Endothelial cell of umbilical vein (primary cell): Measurements from ENCODE around the gene KRT76. TPM values are rescaled to one million over a fixed set of nuclear protein-coding genes. Genes with fewer than 3 reads are reported as not detected.

Experiments
- BruUV-seq: library from RNA; stranded (reverse); fragments of 400-500 nt; replicated peaks from 2 replicates; lab custom pipeline; 2021; lab: Mats Ljungman, UMichigan
- CTCF ChIA-PET: fragments of 300-600, 350-600 bp; sonication (Branson Sonifier 250); formaldehyde crosslinking; loops from one replicate; lab custom pipeline; 2021; ENCODE audit warnings: antibody characterized with exemption, inconsistent platforms; lab: Charles Lee
- POLR2A ChIA-PET: fragments of 300-600, 350-600 bp; sonication (Branson Sonifier 250); formaldehyde crosslinking; loops from one replicate; lab custom pipeline; 2021; ENCODE audit warnings: antibody characterized with exemption, inconsistent platforms; lab: Charles Lee
- DNase-seq: peaks from one replicate; pipeline ENCODE4 v3.0.0-alpha.2; 2011; ENCODE audit warnings: low read depth, low spot score
- FAIRE-seq: peaks from 2 replicates; lab custom pipeline; 2011; peaks lifted over from hg19 to GRCh38; lab: Jason Lieb, UNC
- H2AFZ ChIP-seq: 2 replicates; pipeline ENCODE4 v1.6.0; 2012; ENCODE audit warnings: low read depth, low read length, control low read depth, inconsistent platforms
- H3K27ac ChIP-seq: 2 replicates; pipeline ENCODE4 v1.5.1; 2011; ENCODE audit warnings: low read depth, mild to moderate bottlenecking, control low read depth, low read length, moderate library complexity; ENCODE audit not compliant: insufficient read depth
- H3K27me3 ChIP-seq, 2 experiments: 2 replicates each; pipeline versions ENCODE4 v1.6.0 to v1.6.1; 2011; ENCODE audit warnings: low read length in 2 of 2, mixed read lengths in 1 of 2; ENCODE audit not compliant: control insufficient read depth in 2 of 2, insufficient read depth in 2 of 2
- H3K36me3 ChIP-seq, 2 experiments: 2 replicates in 1 of 2; 3 replicates in 1 of 2; pipeline ENCODE4 v1.5.1; 2011; ENCODE audit warnings: low read length in 2 of 2, mild to moderate bottlenecking in 1 of 2, moderate library complexity in 1 of 2; ENCODE audit not compliant: control insufficient read depth in 2 of 2, insufficient read depth in 2 of 2; ENCODE audit errors: extremely low read depth in 1 of 2
- H3K4me1 ChIP-seq: 3 replicates; pipeline ENCODE4 v1.5.1; 2011; ENCODE audit warnings: mild to moderate bottlenecking, low read length; ENCODE audit not compliant: control insufficient read depth, insufficient read depth; ENCODE audit errors: extremely low read depth
- H3K4me2 ChIP-seq: 2 replicates; pipeline ENCODE4 v1.6.1; 2011; ENCODE audit warnings: low read length, control low read depth, mixed read lengths; ENCODE audit not compliant: insufficient read depth
- H3K4me3 ChIP-seq, 3 experiments: fragments of 200-600 bp in 1 of 3; sonication (generic), shearing (Covaris generic) in 1 of 3; replicated peaks in 1 of 3; 2 replicates each; pipeline ENCODE4 v1.5.1; 2011 to 2016; ENCODE audit warnings: control low read depth in 3 of 3, low read length in 3 of 3, mild to moderate bottlenecking in 2 of 3, inconsistent platforms in 1 of 3, low read depth in 1 of 3, moderate library complexity in 1 of 3; ENCODE audit not compliant: insufficient read depth in 1 of 3
- H3K79me2 ChIP-seq: 2 replicates; pipeline ENCODE4 v1.6.0; 2012; ENCODE audit warnings: low read length, inconsistent platforms; ENCODE audit not compliant: control insufficient read depth, insufficient read depth
- H3K9ac ChIP-seq: replicated peaks from 2 replicates; pipeline ENCODE3; 2011; ENCODE audit warnings: low read length, control low read depth; ENCODE audit not compliant: insufficient read depth; ENCODE audit errors: extremely low read depth
- H3K9me1 ChIP-seq: replicated peaks from 3 replicates; pipeline ENCODE4 v1.6.0; 2011; ENCODE audit warnings: mild to moderate bottlenecking, low read length; ENCODE audit not compliant: control insufficient read depth, insufficient read depth; ENCODE audit errors: extremely low read depth
- H3K9me3 ChIP-seq: replicated peaks from 2 replicates; pipeline ENCODE4 v1.5.1; 2012; ENCODE audit warnings: low read length, inconsistent platforms; ENCODE audit not compliant: control insufficient read depth, insufficient read depth
- H4K20me1 ChIP-seq: replicated peaks from 2 replicates; pipeline ENCODE3; 2011; ENCODE audit warnings: mild to moderate bottlenecking, low read length; ENCODE audit not compliant: control insufficient read depth, insufficient read depth; ENCODE audit errors: extremely low read depth
- EZH2 ChIP-seq: IDR thresholded peaks from 2 replicates; pipeline ENCODE4 v1.6.1; 2012; ENCODE audit warnings: borderline replicate concordance, low read depth, mild to moderate bottlenecking, moderate library complexity, low read length, inconsistent platforms; ENCODE audit not compliant: severe bottlenecking
- FOS ChIP-seq: IDR thresholded peaks from 2 replicates; pipeline ENCODE4 v1.6.1; 2011; ENCODE audit warnings: mild to moderate bottlenecking, low read length, moderate library complexity, borderline replicate concordance; ENCODE audit not compliant: insufficient read depth
- GATA2 ChIP-seq: IDR thresholded peaks from 2 replicates; pipeline ENCODE4 v1.7.0; 2011; ENCODE audit warnings: low read depth, mild to moderate bottlenecking, moderate library complexity, mixed read lengths, low read length; ENCODE audit not compliant: insufficient read length, insufficient read depth
- JUN ChIP-seq: IDR thresholded peaks from 2 replicates; pipeline ENCODE4 v1.6.1; 2011; ENCODE audit warnings: borderline replicate concordance, low read depth; ENCODE audit not compliant: insufficient read length, insufficient read depth
- MAX ChIP-seq: IDR thresholded peaks from 2 replicates; pipeline ENCODE4 v1.6.1; 2011; ENCODE audit not compliant: insufficient read depth, insufficient read length
- MYC ChIP-seq: IDR thresholded peaks from one replicate; pipeline ENCODE4 v1.6.1; 2011; ENCODE audit warnings: mild to moderate bottlenecking, low read depth, low read length
- POLR2A ChIP-seq: IDR thresholded peaks from 2 replicates; pipeline ENCODE4 v1.6.1; 2012; ENCODE audit warnings: low read depth, mild to moderate bottlenecking, control low read depth, low read length
- POLR2AphosphoS5 ChIP-seq: IDR thresholded peaks from 2 replicates; pipeline ENCODE4 v1.6.1; 2012; ENCODE audit warnings: low read depth, mild to moderate bottlenecking, control low read depth, low read length, moderate library complexity; ENCODE audit not compliant: insufficient read depth
- dilution Hi-C: fragments of 300-500 bp; cut with MboI; formaldehyde crosslinking; loops from one replicate; pipeline ENCODE4 v1.15.0; 2019; ENCODE audit warnings: low sequenced_read_pairs; ENCODE audit not compliant: extremely low pct_ligation_motif_present
- intact Hi-C: fragments of 100-400 bp; cut with micrococcal nuclease; formaldehyde crosslinking; loops from one replicate; pipeline ENCODE4 v1.10.0; 2022
- polyA plus RNA-seq, 4 experiments: library from polyadenylated mRNA; depleted of rRNA in 3 of 4; stranded (reverse) in 3 of 4; unstranded in 1 of 4; fragments of >200 nt; gene quantifications; 2 replicates each; pipeline versions ENCODE4 v1.2.1 to v1.2.3, GENCODE V29; 2011 to 2012; ENCODE audit warnings: missing spikeins in 1 of 4
- total RNA-seq: library from RNA; stranded (reverse); gene quantifications from 2 replicates; pipeline ENCODE4 v1.2.3, GENCODE V29; 2021
- TF ChIP-seq, protein P1 (sequence below), 2 donors: IDR thresholded peaks; 1 replicate in 1 of 2; 2 replicates in 1 of 2; pipeline ENCODE4 v1.5.1; 2011; ENCODE audit warnings: low read length in 2 of 2, mild to moderate bottlenecking in 2 of 2, moderate library complexity in 2 of 2, control low read depth in 1 of 2, inconsistent platforms in 1 of 2, low read depth in 1 of 2; ENCODE audit not compliant: insufficient read depth in 1 of 2; ENCODE audit errors: extremely low read depth in 1 of 2

Gene KRT76
- total and polyA plus RNA-seq, 2 donors (not counting 3 experiments of a cell fraction or from before 2014, with no cell fraction given), result not detected

GRCh38 chr12:52742822-52743457, 34.2 kb downstream of the KRT76 start:
- dilution Hi-C loops, result no loop called here
- Histone ChIP-seq H3K9ac (no peak overlapping the region), H3K27me3 (no peaks in the 10 kb centered on the region), H3K36me3 (no peaks in the 10 kb centered on the region), H3K9me3 (no peaks in the 10 kb centered on the region), H3K27ac (no peak overlapping the region), H3K4me3 (no peak overlapping the region), H3K4me2 (no peak overlapping the region), H2AFZ (no peak overlapping the region), H4K20me1 (no peaks in the 10 kb centered on the region), H3K9me1 (no peaks in the 10 kb centered on the region), H3K4me1 (no peaks in the 10 kb centered on the region), H3K79me2 (no peaks in the 10 kb centered on the region)
- FAIRE-seq (no peak), DNase-seq (no peak)
- TF ChIP-seq GATA2 (no peak), POLR2AphosphoS5 (no peak), MYC (no peak), JUN (no peak), MAX (no peak), POLR2A (no peak), EZH2 (no peak), FOS (no peak)
- TF ChIP-seq, protein P1, sequence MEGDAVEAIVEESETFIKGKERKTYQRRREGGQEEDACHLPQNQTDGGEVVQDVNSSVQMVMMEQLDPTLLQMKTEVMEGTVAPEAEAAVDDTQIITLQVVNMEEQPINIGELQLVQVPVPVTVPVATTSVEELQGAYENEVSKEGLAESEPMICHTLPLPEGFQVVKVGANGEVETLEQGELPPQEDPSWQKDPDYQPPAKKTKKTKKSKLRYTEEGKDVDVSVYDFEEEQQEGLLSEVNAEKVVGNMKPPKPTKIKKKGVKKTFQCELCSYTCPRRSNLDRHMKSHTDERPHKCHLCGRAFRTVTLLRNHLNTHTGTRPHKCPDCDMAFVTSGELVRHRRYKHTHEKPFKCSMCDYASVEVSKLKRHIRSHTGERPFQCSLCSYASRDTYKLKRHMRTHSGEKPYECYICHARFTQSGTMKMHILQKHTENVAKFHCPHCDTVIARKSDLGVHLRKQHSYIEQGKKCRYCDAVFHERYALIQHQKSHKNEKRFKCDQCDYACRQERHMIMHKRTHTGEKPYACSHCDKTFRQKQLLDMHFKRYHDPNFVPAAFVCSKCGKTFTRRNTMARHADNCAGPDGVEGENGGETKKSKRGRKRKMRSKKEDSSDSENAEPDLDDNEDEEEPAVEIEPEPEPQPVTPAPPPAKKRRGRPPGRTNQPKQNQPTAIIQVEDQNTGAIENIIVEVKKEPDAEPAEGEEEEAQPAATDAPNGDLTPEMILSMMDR (IDR thresholded peaks at IDR 0.05; ENCODE audit: extremely low read depth in 1 of 2, insufficient read depth in 1 of 2, low read depth in 1 of 2, low read length in 2 of 2), result no peak
- intact Hi-C loops, result no loop called here
- POLR2A ChIA-PET, result no interaction called here
- CTCF ChIA-PET, result no interaction called here
- no TSS peak for BruUV-seq
